ENCODE data around the gene RGCC.

- TF ChIP-seq CTCF (IDR thresholded peaks at IDR 0.05) (peak; percentile 57), POLR2AphosphoS5 (IDR thresholded peaks at IDR 0.05; ENCODE audit: low read depth, low read length) (no peak), PBX3 (IDR thresholded peaks at IDR 0.05) (no peak), GABPA (IDR thresholded peaks at IDR 0.05; ENCODE audit: low read depth) (no peak), SMC3 (IDR thresholded peaks at IDR 0.05; ENCODE audit: low read depth, low read length) (no peak), USF1 (IDR thresholded peaks at IDR 0.05; ENCODE audit: borderline replicate concordance, low read depth) (no peak), TCF12 (IDR thresholded peaks at IDR 0.05) (no peak), NRF1 (IDR thresholded peaks at IDR 0.05; ENCODE audit: low read depth, low read length) (no peak), GATA2 (CRISPR knock-in tag; IDR thresholded peaks at IDR 0.05) (no peak), FOSL2 (IDR thresholded peaks at IDR 0.05; ENCODE audit: borderline replicate concordance, low read depth) (no peak), YY1 (IDR thresholded peaks at IDR 0.05; ENCODE audit: low read depth) (no peak), MXI1 (IDR thresholded peaks at IDR 0.05; ENCODE audit: low read depth, low read length) (no peak), RAD21 (IDR thresholded peaks at IDR 0.05; ENCODE audit: low read length) (no peak), EP300 (IDR thresholded peaks at IDR 0.05; ENCODE audit: borderline replicate concordance in 1 of 2, low read depth in 1 of 2, low read length in 1 of 2) (no peak)
Measured at GRCh38 chr13:41458761-41459431, 1.5 kb downstream of the RGCC start.
